ENCODE measurements around the gene BPIFA1.

DNA sequence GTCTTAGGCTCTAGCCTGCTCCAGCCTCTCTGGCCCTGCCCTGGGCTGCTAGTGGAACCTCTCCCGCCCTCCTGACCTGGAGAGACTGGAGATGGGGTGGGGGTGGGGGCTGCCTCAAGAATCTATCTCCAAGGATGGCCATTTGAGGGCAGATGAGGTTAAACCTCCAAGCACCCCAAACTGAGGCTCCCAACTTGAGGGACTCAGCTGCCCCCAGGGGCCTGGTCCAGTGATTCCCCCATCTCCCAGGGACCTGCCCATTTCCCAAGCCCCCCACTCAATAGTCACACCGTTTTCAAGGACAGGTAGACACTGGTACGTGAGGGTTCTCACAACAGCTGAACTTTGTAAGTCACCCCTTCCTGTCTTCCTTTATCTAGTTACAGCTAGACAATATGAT, 40.1 kb downstream of the BPIFA1 start:
- no peak for TF ChIP-seq CTCF (IDR thresholded peaks at IDR 0.05)
- TF ChIP-seq POLR2A (IDR thresholded peaks at IDR 0.05) = no peak

Data from heart left ventricle (tissue), 13 donors.